ENCODE results near the gene KIAA0513. TPM values are rescaled to one million over a fixed set of nuclear protein-coding genes. Genes with fewer than 3 reads are reported as not detected.

KIAA0513 gene
- total and polyA plus RNA-seq, 2 of the 13 experiments (the other 11 are each of a cell fraction or from before 2014, with no cell fraction given) = 1.8 TPM

- TF ChIP-seq ZNF407 (CRISPR knock-in tag; IDR thresholded peaks at IDR 0.05; ENCODE audit: not compliant biosample characterization) (no peak), ZNF580 (CRISPR knock-in tag; IDR thresholded peaks at IDR 0.05; ENCODE audit: borderline replicate concordance, low read depth) (no peak), THAP8 (CRISPR knock-in tag; IDR thresholded peaks at IDR 0.05; ENCODE audit: borderline replicate concordance) (no peak), ZNF879 (CRISPR knock-in tag; IDR thresholded peaks at IDR 0.05) (0 out of 2 replicates have a peak, but pooled peaks have one; percentile 67), FOXA3 (CRISPR knock-in tag; IDR thresholded peaks at IDR 0.05) (0 out of 2 replicates have a peak, but pooled peaks have one; percentile 1), UBTF (CRISPR knock-in tag; IDR thresholded peaks at IDR 0.05) (0 out of 2 replicates have a peak, but pooled peaks have one; percentile 14), KAT7 (CRISPR knock-in tag; IDR thresholded peaks at IDR 0.05; ENCODE audit: borderline replicate concordance) (0 out of 2 replicates have a peak, but pooled peaks have one; percentile 21), RFX5 (IDR thresholded peaks at IDR 0.05; ENCODE audit: low read depth, low read length) (no peak), PITX1 (CRISPR knock-in tag; IDR thresholded peaks at IDR 0.05) (0 out of 2 replicates have a peak, but pooled peaks have one; percentile 13), ZNF615 (CRISPR knock-in tag; IDR thresholded peaks at IDR 0.05; ENCODE audit: borderline replicate concordance) (no peak; the same call in 1 of the 2 replicates), ZNF224 (CRISPR knock-in tag; IDR thresholded peaks at IDR 0.05) (peak; percentile 84; the same call in 1 of the 2 replicates), ZFP1 (CRISPR knock-in tag; IDR thresholded peaks at IDR 0.05) (no peak)
Observed at GRCh38 chr16:85136213-85136701, 108.7 kb downstream of the KIAA0513 start (continued).

All from HepG2 (cell line).